Heart left ventricle (tissue), 13 donors: ENCODE measurements around the gene ATP5F1A.

Experiments
- CTCF ChIP-seq, 12 donors: fragments of 200-600 bp; sonication (generic) in 4 of 12; IDR thresholded peaks; one replicate each; pipeline versions ENCODE4 v1.5.0 to v1.8.0; 2018 to 2022; ENCODE audit warnings: antibody characterized with exemption in 12 of 12, mild to moderate bottlenecking in 5 of 12
- POLR2A ChIP-seq, 2 donors: fragments of 450-650 bp; IDR thresholded peaks; one replicate each; pipeline ENCODE4 v1.6.1; 2017; ENCODE audit warnings: antibody characterized with exemption in 2 of 2, mild to moderate bottlenecking in 2 of 2, moderate library complexity in 2 of 2
- donor health status: ischemic (EF 13 %, LVEDD 7.1; RV severe dilation, severe dysfunction).
- donor health status: DM: no; HTN: yes; CAD: no.
- donor health status: DM: no; HTN: no; CAD: no.
- donor health status: ischemic (EF 25% LVEDD 6.9; RV normal size, moderate dysfunction).
- donor health status: ischemic (EF 25% LVEDD 5.7; RV mildly dilated, moderate dysfunction).
- donor health status: ischemic (EF 35%, LVEDD 5.7; RV mildly dilated, moderate dysfunction).
- donor health status: nonischemic (EF 11% LVEDD 7.7; RV severe dilation, severe dysfunction).
- donor health status: DM: yes; HTN: yes; CAD: no.
- donor health status: PGD.
- donor health status: ischemic (EF 29% LVEDD 5.4; RV normal size, mild dysfunction).
- donor health status: nonischemic (EF 23%, LVEDD 6.1; RV moderate dilation, normal function).

GRCh38 chr18:46053368-46054095 is 44.6 kb downstream of the ATP5F1A start:
- TF ChIP-seq CTCF (IDR thresholded peaks at IDR 0.05) (no peak), POLR2A (IDR thresholded peaks at IDR 0.05) (no peak)
